ENCODE measurements around the gene GRIK4.

DNA sequence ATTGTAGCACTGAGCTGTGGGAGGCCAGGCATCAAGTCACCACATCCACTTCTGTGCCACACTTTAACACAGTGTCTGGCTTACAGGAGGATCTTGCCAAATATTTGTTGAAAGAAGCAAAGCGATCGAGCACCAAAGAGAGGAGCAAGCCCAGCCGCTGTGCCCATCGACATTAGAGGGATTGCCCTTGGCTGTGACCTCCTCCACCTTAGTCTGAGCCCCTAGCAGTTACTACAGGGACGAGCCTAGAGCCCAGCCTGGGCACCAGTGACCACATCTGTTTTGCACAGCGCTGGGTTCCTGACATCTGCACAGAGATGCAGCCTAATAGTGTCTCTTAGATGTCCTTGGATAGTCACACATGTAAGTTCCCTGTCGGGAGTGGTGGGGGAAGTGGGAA is 17.7 kb downstream of the GRIK4 start:
- TF ChIP-seq, protein P1, sequence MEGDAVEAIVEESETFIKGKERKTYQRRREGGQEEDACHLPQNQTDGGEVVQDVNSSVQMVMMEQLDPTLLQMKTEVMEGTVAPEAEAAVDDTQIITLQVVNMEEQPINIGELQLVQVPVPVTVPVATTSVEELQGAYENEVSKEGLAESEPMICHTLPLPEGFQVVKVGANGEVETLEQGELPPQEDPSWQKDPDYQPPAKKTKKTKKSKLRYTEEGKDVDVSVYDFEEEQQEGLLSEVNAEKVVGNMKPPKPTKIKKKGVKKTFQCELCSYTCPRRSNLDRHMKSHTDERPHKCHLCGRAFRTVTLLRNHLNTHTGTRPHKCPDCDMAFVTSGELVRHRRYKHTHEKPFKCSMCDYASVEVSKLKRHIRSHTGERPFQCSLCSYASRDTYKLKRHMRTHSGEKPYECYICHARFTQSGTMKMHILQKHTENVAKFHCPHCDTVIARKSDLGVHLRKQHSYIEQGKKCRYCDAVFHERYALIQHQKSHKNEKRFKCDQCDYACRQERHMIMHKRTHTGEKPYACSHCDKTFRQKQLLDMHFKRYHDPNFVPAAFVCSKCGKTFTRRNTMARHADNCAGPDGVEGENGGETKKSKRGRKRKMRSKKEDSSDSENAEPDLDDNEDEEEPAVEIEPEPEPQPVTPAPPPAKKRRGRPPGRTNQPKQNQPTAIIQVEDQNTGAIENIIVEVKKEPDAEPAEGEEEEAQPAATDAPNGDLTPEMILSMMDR (IDR thresholded peaks at IDR 0.05; ENCODE audit: low read depth, low read length, poor library complexity, severe bottlenecking) = no peak
- no peak for TF ChIP-seq EZH2phosphoT487 (IDR thresholded peaks at IDR 0.05; ENCODE audit: borderline replicate concordance, low read length)

Measured in DOHH2 (cell line).